Vagina (tissue), 2 donors: ENCODE results near the gene JMJD7.

Experiments used
- CTCF ChIP-seq, 3 experiments: fragments of 450-650 bp in 2 of 3; fragments of 200-600 bp in 1 of 3; sonication (generic) in 1 of 3; IDR thresholded peaks; one replicate each; pipeline ENCODE4 v1.5.1; 2017 to 2019; ENCODE audit warnings: antibody characterized with exemption in 3 of 3, mild to moderate bottlenecking in 2 of 3, moderate library complexity in 2 of 3
- POLR2A ChIP-seq, 2 donors: fragments of 450-650 bp; IDR thresholded peaks; one replicate each; pipeline ENCODE4 v1.6.1; 2017; ENCODE audit warnings: antibody characterized with exemption in 2 of 2, mild to moderate bottlenecking in 2 of 2, moderate library complexity in 2 of 2
- POLR2AphosphoS5 ChIP-seq, 2 donors: sonication (generic); formaldehyde crosslinking; IDR thresholded peaks; one replicate each; pipeline ENCODE4 v1.9.0; 2017; ENCODE audit warnings: antibody characterized with exemption in 2 of 2, mild to moderate bottlenecking in 2 of 2, low read depth in 1 of 2; ENCODE audit not compliant: insufficient read depth in 1 of 2

DNA sequence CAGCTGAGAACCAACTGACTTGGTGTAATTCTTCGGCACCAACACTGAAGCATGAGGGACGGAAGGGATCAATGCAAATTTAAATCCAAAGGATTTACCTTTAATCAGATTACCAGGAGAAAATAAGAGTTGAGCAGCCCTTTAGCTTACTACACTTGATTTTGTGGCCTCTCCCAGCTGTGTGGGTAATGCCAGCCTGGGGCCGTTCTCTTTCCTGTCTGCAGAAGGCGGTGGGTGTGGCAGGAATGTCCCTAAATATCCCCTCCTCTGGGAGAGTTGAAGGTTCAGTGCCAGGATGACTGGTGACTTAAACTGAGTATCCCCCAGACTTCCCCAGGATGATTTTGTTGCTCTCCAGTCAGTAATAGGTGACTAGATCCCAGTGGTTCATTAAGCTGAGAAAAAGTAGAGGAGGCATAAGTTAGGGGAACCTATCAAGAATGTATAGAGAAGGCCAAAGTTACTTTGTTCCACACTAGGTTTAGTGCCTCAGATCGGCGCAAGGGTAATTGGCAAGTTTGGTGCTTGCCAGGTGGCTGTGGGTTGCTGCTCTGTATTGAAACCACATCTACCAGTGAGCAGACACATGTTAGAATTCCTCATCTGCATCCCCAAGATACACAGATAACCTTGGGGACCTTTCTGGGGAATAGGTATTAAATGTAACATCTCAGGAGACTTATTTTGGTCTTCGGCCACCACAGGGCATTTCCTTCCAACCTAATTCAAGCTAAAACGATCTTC lies 30.5 kb upstream of the JMJD7 start:
- TF ChIP-seq CTCF (IDR thresholded peaks at IDR 0.05): no peak
- no peak for TF ChIP-seq POLR2A (IDR thresholded peaks at IDR 0.05)
- no peak for TF ChIP-seq POLR2AphosphoS5 (IDR thresholded peaks at IDR 0.05; ENCODE audit: insufficient read depth in 1 of 2, low read depth in 1 of 2)
